ENCODE results near the gene ZNF282.
A peak's percentile ranks its signal among the peaks of the same experiment; 100 is the strongest.
"Not testable (repeated sequence)": the region's sequence is repeated elsewhere in the genome, so short reads cannot be mapped to it uniquely, and the experiment has no call there.

ZNF282 gene

GRCh38 chr7:149261316-149261828 lies 66.0 kb downstream of the ZNF282 start:
- DNase-seq = no peak

- DNase-seq = peak; percentile 95
These were observed 66.7 kb downstream of the ZNF282 start, which contains the start of gene ZNF783 for GRCh38 chr7:149261829-149262617. TSS of gene ZNF783 (plus strand) at chr7:149262196. CDS start at chr7:149262334, 138 bp downstream.

- no peak for DNase-seq
These were observed 71.1 kb downstream of the ZNF282 start for GRCh38 chr7:149266451-149266850.

GRCh38 chr7:149267733-149268132 lies 72.4 kb downstream of the ZNF282 start:
- DNase-seq = no peak

DNA sequence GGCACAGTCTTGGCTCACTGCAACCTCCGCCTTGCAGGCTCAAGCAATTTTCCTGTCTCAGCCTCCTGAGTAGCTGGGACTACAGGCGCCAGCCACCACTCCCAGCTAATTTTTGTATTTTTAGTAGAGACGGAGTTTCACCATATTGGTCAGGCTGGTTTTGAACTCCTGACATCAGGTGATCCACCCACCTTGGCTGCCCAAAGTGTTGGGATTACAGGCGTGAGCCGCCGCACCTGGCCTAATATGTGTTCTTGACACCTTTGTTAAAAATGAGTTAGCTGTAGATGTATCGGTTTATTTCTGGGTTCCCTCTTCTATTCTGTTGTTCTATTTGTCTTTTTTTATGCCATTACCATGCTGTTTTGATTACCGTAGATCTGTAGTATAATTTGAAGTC lies 79.1 kb downstream of the ZNF282 start:
- not testable (repeated sequence) for DNase-seq

Measured in activated effector memory CD4-positive, alpha-beta T cell treated with anti-CD3 and anti-CD28 coated beads, Interleukin-2, amount 50 U/mL, for 16 hours (primary cell).